Measurements from ENCODE around the gene ZNF678.
"Not testable (repeated sequence)": the region's sequence is repeated elsewhere in the genome, so short reads cannot be mapped to it uniquely, and the experiment has no call there.

Gene ZNF678

GRCh38 chr1:227604446-227604845, 41.1 kb downstream of the ZNF678 start:
- DNase-seq (ENCODE audit: extremely low read depth, low read depth): no peak
- TF ChIP-seq, protein P1, sequence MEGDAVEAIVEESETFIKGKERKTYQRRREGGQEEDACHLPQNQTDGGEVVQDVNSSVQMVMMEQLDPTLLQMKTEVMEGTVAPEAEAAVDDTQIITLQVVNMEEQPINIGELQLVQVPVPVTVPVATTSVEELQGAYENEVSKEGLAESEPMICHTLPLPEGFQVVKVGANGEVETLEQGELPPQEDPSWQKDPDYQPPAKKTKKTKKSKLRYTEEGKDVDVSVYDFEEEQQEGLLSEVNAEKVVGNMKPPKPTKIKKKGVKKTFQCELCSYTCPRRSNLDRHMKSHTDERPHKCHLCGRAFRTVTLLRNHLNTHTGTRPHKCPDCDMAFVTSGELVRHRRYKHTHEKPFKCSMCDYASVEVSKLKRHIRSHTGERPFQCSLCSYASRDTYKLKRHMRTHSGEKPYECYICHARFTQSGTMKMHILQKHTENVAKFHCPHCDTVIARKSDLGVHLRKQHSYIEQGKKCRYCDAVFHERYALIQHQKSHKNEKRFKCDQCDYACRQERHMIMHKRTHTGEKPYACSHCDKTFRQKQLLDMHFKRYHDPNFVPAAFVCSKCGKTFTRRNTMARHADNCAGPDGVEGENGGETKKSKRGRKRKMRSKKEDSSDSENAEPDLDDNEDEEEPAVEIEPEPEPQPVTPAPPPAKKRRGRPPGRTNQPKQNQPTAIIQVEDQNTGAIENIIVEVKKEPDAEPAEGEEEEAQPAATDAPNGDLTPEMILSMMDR (IDR thresholded peaks at IDR 0.05; ENCODE audit: low read depth, low read length): no peak

GRCh38 chr1:227606271-227606670, 42.9 kb downstream of the ZNF678 start:
- DNase-seq (ENCODE audit: extremely low read depth, low read depth): not testable (repeated sequence)

GRCh38 chr1:227607336-227607898, 44.1 kb downstream of the ZNF678 start:
- no peak for DNase-seq (ENCODE audit: extremely low read depth, low read depth)
- TF ChIP-seq, protein P1 (IDR thresholded peaks at IDR 0.05; ENCODE audit: low read depth, low read length): no peak

DNA sequence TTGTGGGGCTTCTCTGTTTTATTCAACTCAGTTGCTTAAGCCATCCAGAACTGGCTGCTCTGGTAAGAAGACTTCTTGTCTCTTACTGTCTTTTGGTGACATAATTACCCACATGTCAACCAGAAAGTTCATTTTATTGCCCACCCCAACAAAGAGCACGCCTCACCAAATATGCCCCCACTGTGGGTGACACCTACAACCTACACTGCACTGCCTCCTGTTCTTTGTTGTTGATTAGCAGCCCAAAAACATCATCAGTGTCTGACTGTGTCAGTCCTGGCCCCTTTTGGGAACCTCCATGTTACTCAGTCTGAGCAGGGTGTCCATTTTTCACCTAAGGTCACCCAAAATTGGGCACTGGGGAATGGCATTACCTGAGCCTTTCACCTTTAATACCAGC, 49.3 kb downstream of the ZNF678 start:
- TF ChIP-seq, protein P1 (IDR thresholded peaks at IDR 0.05; ENCODE audit: low read depth, low read length): no peak
- DNase-seq (ENCODE audit: extremely low read depth, low read depth): no peak

- TF ChIP-seq, protein P1 (IDR thresholded peaks at IDR 0.05; ENCODE audit: low read depth, low read length): no peak
Observed at GRCh38 chr1:227613526-227613925, 50.2 kb downstream of the ZNF678 start.

GRCh38 chr1:227621211-227621610, 57.9 kb downstream of the ZNF678 start:
- TF ChIP-seq, protein P1 (IDR thresholded peaks at IDR 0.05; ENCODE audit: low read depth, low read length): no peak
- DNase-seq (ENCODE audit: extremely low read depth, low read depth): no peak

More at GRCh38 chr1:227613526-227613925, 50.2 kb downstream of the ZNF678 start:
- DNase-seq (ENCODE audit: extremely low read depth, low read depth): no peak

- TF ChIP-seq, protein P1 (IDR thresholded peaks at IDR 0.05; ENCODE audit: low read depth, low read length): no peak
- DNase-seq (ENCODE audit: extremely low read depth, low read depth): no peak
Observed at GRCh38 chr1:227622739-227623475, 59.6 kb downstream of the ZNF678 start.

Measured in AG09319 (cell line).